SK-N-SH treated with all-trans-retinoic acid at 6 μM for 48 hours (cell line): ENCODE measurements around the gene FLNC.

Source experiments
- CSDC2 ChIP-seq: fragments of 250-450 bp; sonication (Bioruptor Pico); IDR thresholded peaks from 2 replicates; pipeline ENCODE4 v1.5.0; 2020; ENCODE audit warnings: mild to moderate bottlenecking, moderate library complexity
- ISL1 ChIP-seq: fragments of 250-450 bp; sonication (Bioruptor Pico); IDR thresholded peaks from 2 replicates; pipeline ENCODE4 v2.1.2; 2022; ENCODE audit warnings: mild to moderate bottlenecking, moderate library complexity
- TOX ChIP-seq: fragments of 250-450 bp; sonication (Bioruptor Pico); IDR thresholded peaks from 2 replicates; pipeline ENCODE4 v1.8.0; 2021; ENCODE audit warnings: mild to moderate bottlenecking, moderate library complexity, borderline replicate concordance
- ZFP30 ChIP-seq: fragments of 450-650 bp; formaldehyde crosslinking; IDR thresholded peaks from 2 replicates; pipeline ENCODE4 v1.5.0; 2022; ENCODE audit warnings: mild to moderate bottlenecking, moderate library complexity

DNA sequence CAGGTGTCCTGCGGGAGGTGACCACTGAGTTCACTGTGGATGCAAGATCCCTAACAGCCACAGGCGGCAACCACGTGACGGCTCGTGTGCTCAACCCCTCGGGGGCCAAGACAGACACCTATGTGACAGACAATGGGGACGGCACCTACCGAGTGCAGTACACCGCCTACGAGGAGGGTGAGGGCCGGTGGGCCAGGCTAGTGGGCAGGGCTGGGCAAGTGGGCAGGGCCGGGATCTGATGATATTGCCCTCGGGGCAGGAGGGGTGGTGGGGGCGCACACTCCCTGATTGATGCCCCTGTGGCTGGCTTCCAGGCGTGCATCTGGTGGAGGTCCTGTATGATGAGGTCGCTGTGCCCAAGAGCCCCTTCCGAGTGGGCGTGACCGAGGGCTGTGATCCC is 15.8 kb downstream of the FLNC start:
- no peak for TF ChIP-seq ISL1 (CRISPR knock-in tag)
- no peak for TF ChIP-seq CSDC2 (CRISPR knock-in tag)
- TF ChIP-seq TOX (CRISPR knock-in tag): no peak
- no peak for TF ChIP-seq ZFP30
